Activated B cell treated with CpG ODN at 0.5 μM for 24 hours (primary cell): ENCODE data around the gene JMJD4. TPM values are rescaled to one million over a fixed set of nuclear protein-coding genes. Genes with fewer than 3 reads are reported as not detected.

ENCODE experiments used
- ATAC-seq: fragments of 200-7000 bp; cut with Tn5 transposase; one replicate; pipeline ENCODE4 v1.10.0; 2021; ENCODE audit warnings: low read depth, mild to moderate bottlenecking, moderate library complexity
- CTCF ChIA-PET: fragments of 350-600 bp; sonication (Branson Sonifier 250); formaldehyde crosslinking; loops from one replicate; lab custom pipeline; 2021; ENCODE audit warnings: antibody characterized with exemption; lab: Charles Lee
- POLR2A ChIA-PET: fragments of 350-600 bp; sonication (Branson Sonifier 250); formaldehyde crosslinking; loops from one replicate; lab custom pipeline; 2021; ENCODE audit warnings: antibody characterized with exemption; lab: Charles Lee
- DNase-seq: peaks from one replicate; pipeline ENCODE4 v3.0.0; 2022
- H3K27ac Mint-ChIP-seq: one replicate; pipeline ENCODE4 v1.8.0; 2020; ENCODE audit warnings: mixed read lengths
- H3K27me3 Mint-ChIP-seq: one replicate; pipeline ENCODE4 v1.8.0; 2021; ENCODE audit warnings: mixed read lengths
- H3K36me3 Mint-ChIP-seq: one replicate; pipeline ENCODE4 v1.8.0; 2021; ENCODE audit warnings: low read depth, mixed read lengths
- H3K4me1 Mint-ChIP-seq: one replicate; pipeline ENCODE4 v1.8.0; 2021; ENCODE audit warnings: mixed read lengths
- H3K4me3 Mint-ChIP-seq: one replicate; pipeline ENCODE4 v1.8.0; 2020; ENCODE audit warnings: mild to moderate bottlenecking, mixed read lengths
- H3K9me3 Mint-ChIP-seq: one replicate; pipeline ENCODE4 v1.8.0; 2020; ENCODE audit warnings: mixed read lengths
- CTCF ChIP-seq: fragments of 200-600 bp; IDR thresholded peaks from one replicate; pipeline ENCODE4 v1.8.0; 2022; ENCODE audit warnings: antibody characterized with exemption, mild to moderate bottlenecking
- intact Hi-C: fragments of 100-400 bp; cut with micrococcal nuclease; formaldehyde crosslinking; loops from one replicate; pipeline ENCODE4 v1.15.1; 2024
- total RNA-seq: library from RNA; stranded (reverse); gene quantifications from 2 replicates; pipeline ENCODE4 v1.2.3, GENCODE V29; 2022

JMJD4 gene
- total RNA-seq, 1 donor from 2014 or later, result 26.7 TPM

GRCh38 chr1:227776331-227776771 is 41.2 kb upstream of the JMJD4 start:
- POLR2A ChIA-PET, result no interaction called here
- no peak for TF ChIP-seq CTCF
- Mint-ChIP-seq H3K4me3 (no peak overlapping the region), H3K4me1 (no peaks in the 10 kb centered on the region), H3K27me3 (no peaks in the 10 kb centered on the region), H3K9me3 (no peaks in the 10 kb centered on the region), H3K27ac (no peak overlapping the region), H3K36me3 (peaks cover 33% of the 10 kb centered on the region)
- intact Hi-C loops, result no loop called here
- CTCF ChIA-PET, result no interaction called here
- no peak for DNase-seq
- ATAC-seq, result no peak

GRCh38 chr1:227775841-227776240 is 40.7 kb upstream of the JMJD4 start:
- POLR2A ChIA-PET, result no interaction called here
- Mint-ChIP-seq H3K27ac (no peak overlapping the region), H3K36me3 (peaks cover 32% of the 10 kb centered on the region), H3K4me3 (no peak overlapping the region), H3K9me3 (no peaks in the 10 kb centered on the region), H3K27me3 (no peaks in the 10 kb centered on the region), H3K4me1 (no peaks in the 10 kb centered on the region)
- intact Hi-C loops, result no loop called here
- TF ChIP-seq CTCF, result no peak
- no peak for ATAC-seq
- CTCF ChIA-PET, result no interaction called here
- no peak for DNase-seq

- Mint-ChIP-seq H3K9me3 (no peaks in the 10 kb centered on the region), H3K27ac (no peak overlapping the region), H3K27me3 (no peaks in the 10 kb centered on the region), H3K36me3 (peaks cover 36% of the 10 kb centered on the region), H3K4me1 (no peaks in the 10 kb centered on the region), H3K4me3 (no peak overlapping the region)
- ATAC-seq (no peak), DNase-seq (no peak)
- CTCF ChIA-PET, result interaction anchor here (0.9 kb wide), 1 partner anchor 11 kb away, joined by 3 read pairs; no protein-coding TSS in a partner anchor
- intact Hi-C loops, result no loop called here
- POLR2A ChIA-PET, result no interaction called here
- no peak for TF ChIP-seq CTCF
These were observed 39.9 kb upstream of the JMJD4 start for GRCh38 chr1:227774821-227775661.

- ATAC-seq (no peak), DNase-seq (no peak)
- H3K36me3 Mint-ChIP-seq, result peaks cover 40% of the 10 kb centered on the region
- H3K27ac Mint-ChIP-seq, result no peak overlapping the region
- no peak overlapping the region for H3K4me3 Mint-ChIP-seq
- H3K4me1 Mint-ChIP-seq, result no peaks in the 10 kb centered on the region
- ChIA-PET POLR2A (no interaction called here), CTCF (interaction anchor here (0.9 kb wide), 2 partner anchors 10 to 326 kb away, joined by 3 read pairs; no protein-coding TSS in a partner anchor)
- H3K27me3 Mint-ChIP-seq, result no peaks in the 10 kb centered on the region
- no peak for TF ChIP-seq CTCF
- intact Hi-C loops, result no loop called here
- no peaks in the 10 kb centered on the region for H3K9me3 Mint-ChIP-seq
These were observed 39.1 kb upstream of the JMJD4 start for GRCh38 chr1:227774051-227774731.

GRCh38 chr1:227773558-227773957 is 38.5 kb upstream of the JMJD4 start:
- POLR2A ChIA-PET, result no interaction called here
- no peak overlapping the region for H3K27ac Mint-ChIP-seq
- DNase-seq (no peak), ATAC-seq (no peak)
- no peaks in the 10 kb centered on the region for H3K4me1 Mint-ChIP-seq
- H3K9me3 Mint-ChIP-seq, result no peaks in the 10 kb centered on the region
- no peak overlapping the region for H3K4me3 Mint-ChIP-seq
- CTCF ChIA-PET, result interaction anchor here (0.9 kb wide), 1 partner anchor 326 kb away, joined by 3 read pairs; no protein-coding TSS in a partner anchor
- H3K36me3 Mint-ChIP-seq, result peaks cover 45% of the 10 kb centered on the region
- intact Hi-C loops, result no loop called here
- no peaks in the 10 kb centered on the region for H3K27me3 Mint-ChIP-seq
- TF ChIP-seq CTCF, result no peak
